ENCODE data around the gene STMN3.

GRCh38 chr20:63592661-63593060 lies 60.6 kb downstream of the STMN3 start:
- TF ChIP-seq CTCF (IDR thresholded peaks at IDR 0.05) (no peak), POLR2A (IDR thresholded peaks at IDR 0.05) (no peak)
